ENCODE data around the gene TACO1.

The TACO1 gene

GRCh38 chr17:63558441-63558840, 42.3 kb upstream of the TACO1 start:
- H3K79me1 ChIP-seq (ENCODE audit: low read depth, low read length) = peaks cover 9% of the 10 kb centered on the region
- no peak overlapping the region for H2BK12ac ChIP-seq (ENCODE audit: low read length)
- no peak overlapping the region for H4K8ac ChIP-seq (ENCODE audit: low read depth, low read length)
- DNase-seq (ENCODE audit: low spot score) = no peak
- H3K27ac ChIP-seq (replicated peaks; ENCODE audit: low read length) = no peak overlapping the region
- H3K4me3 ChIP-seq (ENCODE audit: low read length in 2 of 2) = no peak overlapping the region
- no peak overlapping the region for H2BK5ac ChIP-seq (ENCODE audit: low read length)
- no peak overlapping the region for H2AK5ac ChIP-seq (ENCODE audit: low read depth, low read length)
- peaks cover 0 to 1% of the 10 kb centered on the region in 2 donors for H3K4me1 ChIP-seq (ENCODE audit: control insufficient read depth in 2 of 2, insufficient read depth in 1 of 2, low read depth in 1 of 2, low read length in 2 of 2)
- H2BK15ac ChIP-seq (ENCODE audit: low read length) = no peak overlapping the region
- H4K91ac ChIP-seq (ENCODE audit: low read depth, low read length, poor library complexity) = no peak overlapping the region
- H2AFZ ChIP-seq (ENCODE audit: low read length) = no peak overlapping the region
- H3K14ac ChIP-seq (ENCODE audit: low read length) = no peak overlapping the region
- H3K27me3 ChIP-seq (ENCODE audit: control insufficient read depth in 3 of 3, insufficient read depth in 3 of 3, low read depth in 1 of 3, low read length in 3 of 3) = no peaks in the 10 kb centered on the region
- no peak overlapping the region for H3K4ac ChIP-seq (ENCODE audit: low read length)
- WGBS, 2 donors (ENCODE audit: extremely low coverage in 2 of 2, insufficient read length in 2 of 2, insufficient replicate concordance in 1 of 2) = no CpG with 5 or more reads among the region's 3 CpGs
- H3K36me3 ChIP-seq (replicated peaks in 1 of 2; ENCODE audit: control insufficient read depth in 2 of 2, insufficient read depth in 2 of 2, low read length in 2 of 2) = peaks cover 3 to 25% of the 10 kb centered on the region in 2 donors
- no peak overlapping the region for H3K18ac ChIP-seq (ENCODE audit: low read length)
- H3K4me2 ChIP-seq (ENCODE audit: insufficient read depth, low read length, poor library complexity, severe bottlenecking) = no peak overlapping the region
- H2BK120ac ChIP-seq (ENCODE audit: low read depth, low read length) = no peak overlapping the region
- no peaks in the 10 kb centered on the region for H3K9me3 ChIP-seq (replicated peaks in 1 of 2; ENCODE audit: control insufficient read depth in 2 of 2, insufficient read depth in 1 of 2, low read depth in 1 of 2, low read length in 2 of 2)
- H3K9ac ChIP-seq (ENCODE audit: low read depth, low read length, poor library complexity) = no peak overlapping the region
- H3K23ac ChIP-seq (ENCODE audit: low read depth, low read length, poor library complexity) = no peak overlapping the region

GRCh38 chr17:63561819-63562218, 38.9 kb upstream of the TACO1 start:
- Histone ChIP-seq H2BK120ac (ENCODE audit: low read depth, low read length) (no peak overlapping the region), H3K27ac (replicated peaks; ENCODE audit: low read length) (no peak overlapping the region), H4K8ac (ENCODE audit: low read depth, low read length) (no peak overlapping the region), H3K4me1 (ENCODE audit: control insufficient read depth in 2 of 2, insufficient read depth in 1 of 2, low read depth in 1 of 2, low read length in 2 of 2) (no peaks in the 10 kb centered on the region), H4K91ac (ENCODE audit: low read depth, low read length, poor library complexity) (no peak overlapping the region), H3K4ac (ENCODE audit: low read length) (no peak overlapping the region), H3K23ac (ENCODE audit: low read depth, low read length, poor library complexity) (no peak overlapping the region), H2BK12ac (ENCODE audit: low read length) (no peak overlapping the region), H3K9me3 (replicated peaks in 1 of 2; ENCODE audit: control insufficient read depth in 2 of 2, insufficient read depth in 1 of 2, low read depth in 1 of 2, low read length in 2 of 2) (no peaks in the 10 kb centered on the region), H3K14ac (ENCODE audit: low read length) (no peak overlapping the region), H3K9ac (ENCODE audit: low read depth, low read length, poor library complexity) (no peak overlapping the region), H3K27me3 (ENCODE audit: control insufficient read depth in 3 of 3, insufficient read depth in 3 of 3, low read depth in 1 of 3, low read length in 3 of 3) (no peaks in the 10 kb centered on the region), H2BK15ac (ENCODE audit: low read length) (no peak overlapping the region), H3K36me3 (replicated peaks in 1 of 2; ENCODE audit: control insufficient read depth in 2 of 2, insufficient read depth in 2 of 2, low read length in 2 of 2) (peaks cover 0 to 9% of the 10 kb centered on the region in 2 donors), H3K4me3 (ENCODE audit: low read length in 2 of 2) (no peak overlapping the region), H2AFZ (ENCODE audit: low read length) (no peak overlapping the region), H2BK5ac (ENCODE audit: low read length) (no peak overlapping the region), H2AK5ac (ENCODE audit: low read depth, low read length) (no peak overlapping the region), H3K4me2 (ENCODE audit: insufficient read depth, low read length, poor library complexity, severe bottlenecking) (no peak overlapping the region), H3K18ac (ENCODE audit: low read length) (no peak overlapping the region), H3K79me1 (ENCODE audit: low read depth, low read length) (peaks cover 8% of the 10 kb centered on the region)
- no peak for DNase-seq (ENCODE audit: low spot score)

GRCh38 chr17:63563339-63563738, 37.4 kb upstream of the TACO1 start:
- H3K79me1 ChIP-seq (ENCODE audit: low read depth, low read length) = peaks cover 6% of the 10 kb centered on the region
- H3K4me2 ChIP-seq (ENCODE audit: insufficient read depth, low read length, poor library complexity, severe bottlenecking) = no peak overlapping the region
- H4K8ac ChIP-seq (ENCODE audit: low read depth, low read length) = no peak overlapping the region
- no peak overlapping the region for H3K9ac ChIP-seq (ENCODE audit: low read depth, low read length, poor library complexity)
- H2BK120ac ChIP-seq (ENCODE audit: low read depth, low read length) = no peak overlapping the region
- H3K23ac ChIP-seq (ENCODE audit: low read depth, low read length, poor library complexity) = no peak overlapping the region
- no peak overlapping the region for H3K14ac ChIP-seq (ENCODE audit: low read length)
- no peak overlapping the region for H2BK12ac ChIP-seq (ENCODE audit: low read length)
- H2BK5ac ChIP-seq (ENCODE audit: low read length) = no peak overlapping the region
- H4K91ac ChIP-seq (ENCODE audit: low read depth, low read length, poor library complexity) = no peak overlapping the region
- no peak overlapping the region for H3K27ac ChIP-seq (replicated peaks; ENCODE audit: low read length)
- no peaks in the 10 kb centered on the region for H3K4me1 ChIP-seq (ENCODE audit: control insufficient read depth in 2 of 2, insufficient read depth in 1 of 2, low read depth in 1 of 2, low read length in 2 of 2)
- H3K4ac ChIP-seq (ENCODE audit: low read length) = no peak overlapping the region
- no peak overlapping the region for H3K4me3 ChIP-seq (ENCODE audit: low read length in 2 of 2)
- H2BK15ac ChIP-seq (ENCODE audit: low read length) = no peak overlapping the region
- no peak for DNase-seq (ENCODE audit: low spot score)
- H2AK5ac ChIP-seq (ENCODE audit: low read depth, low read length) = no peak overlapping the region
- no peaks in the 10 kb centered on the region for H3K9me3 ChIP-seq (replicated peaks in 1 of 2; ENCODE audit: control insufficient read depth in 2 of 2, insufficient read depth in 1 of 2, low read depth in 1 of 2, low read length in 2 of 2)
- no peaks in the 10 kb centered on the region for H3K27me3 ChIP-seq (ENCODE audit: control insufficient read depth in 3 of 3, insufficient read depth in 3 of 3, low read depth in 1 of 3, low read length in 3 of 3)
- no peak overlapping the region for H3K18ac ChIP-seq (ENCODE audit: low read length)
- WGBS, 2 donors (ENCODE audit: extremely low coverage in 2 of 2, insufficient read length in 2 of 2, insufficient replicate concordance in 1 of 2) = no CpG with 5 or more reads among the region's 2 CpGs
- H2AFZ ChIP-seq (ENCODE audit: low read length) = no peak overlapping the region
- H3K36me3 ChIP-seq (replicated peaks in 1 of 2; ENCODE audit: control insufficient read depth in 2 of 2, insufficient read depth in 2 of 2, low read length in 2 of 2) = peaks cover 0 to 6% of the 10 kb centered on the region in 2 donors

- H4K91ac ChIP-seq (ENCODE audit: low read depth, low read length, poor library complexity) = no peak overlapping the region
- H3K4me1 ChIP-seq (ENCODE audit: control insufficient read depth in 2 of 2, insufficient read depth in 1 of 2, low read depth in 1 of 2, low read length in 2 of 2) = no peaks in the 10 kb centered on the region
- H2BK120ac ChIP-seq (ENCODE audit: low read depth, low read length) = no peak overlapping the region
- no peak overlapping the region for H3K14ac ChIP-seq (ENCODE audit: low read length)
- no peak overlapping the region for H4K8ac ChIP-seq (ENCODE audit: low read depth, low read length)
- no peak overlapping the region for H2AFZ ChIP-seq (ENCODE audit: low read length)
- no peak overlapping the region for H3K27ac ChIP-seq (replicated peaks; ENCODE audit: low read length)
- H3K36me3 ChIP-seq (replicated peaks in 1 of 2; ENCODE audit: control insufficient read depth in 2 of 2, insufficient read depth in 2 of 2, low read length in 2 of 2) = peaks cover 0 to 11% of the 10 kb centered on the region in 2 donors
- peak overlapping the region in 1 of 2 donors; percentile 58 for H3K4me3 ChIP-seq (ENCODE audit: low read length in 2 of 2)
- H3K79me1 ChIP-seq (ENCODE audit: low read depth, low read length) = peaks cover 8% of the 10 kb centered on the region
- no peak overlapping the region for H2BK12ac ChIP-seq (ENCODE audit: low read length)
- no peak overlapping the region for H3K23ac ChIP-seq (ENCODE audit: low read depth, low read length, poor library complexity)
- no peak for DNase-seq (ENCODE audit: low spot score)
- no peak overlapping the region for H3K18ac ChIP-seq (ENCODE audit: low read length)
- no peak overlapping the region for H2AK5ac ChIP-seq (ENCODE audit: low read depth, low read length)
- whole genome bisulfite sequencing, 2 donors (ENCODE audit: extremely low coverage in 2 of 2, insufficient read length in 2 of 2, insufficient replicate concordance in 1 of 2) = no CpG with 5 or more reads among the region's 5 CpGs
- H3K9ac ChIP-seq (ENCODE audit: low read depth, low read length, poor library complexity) = no peak overlapping the region
- H3K4ac ChIP-seq (ENCODE audit: low read length) = no peak overlapping the region
- H3K4me2 ChIP-seq (ENCODE audit: insufficient read depth, low read length, poor library complexity, severe bottlenecking) = no peak overlapping the region
- H2BK5ac ChIP-seq (ENCODE audit: low read length) = no peak overlapping the region
- H3K27me3 ChIP-seq (ENCODE audit: control insufficient read depth in 3 of 3, insufficient read depth in 3 of 3, low read depth in 1 of 3, low read length in 3 of 3) = no peaks in the 10 kb centered on the region
- no peaks in the 10 kb centered on the region for H3K9me3 ChIP-seq (replicated peaks in 1 of 2; ENCODE audit: control insufficient read depth in 2 of 2, insufficient read depth in 1 of 2, low read depth in 1 of 2, low read length in 2 of 2)
- no peak overlapping the region for H2BK15ac ChIP-seq (ENCODE audit: low read length)
Measured at GRCh38 chr17:63564562-63564961, 36.1 kb upstream of the TACO1 start.
